Endothelial cell of umbilical vein (primary cell): ENCODE data around the gene HES7. TPM values are rescaled to one million over a fixed set of nuclear protein-coding genes. Genes with fewer than 3 reads are reported as not detected.

Experiments
- BruUV-seq: library from RNA; stranded (reverse); fragments of 400-500 nt; replicated peaks from 2 replicates; lab custom pipeline; 2021; lab: Mats Ljungman, UMichigan
- CTCF ChIA-PET: fragments of 300-600, 350-600 bp; sonication (Branson Sonifier 250); formaldehyde crosslinking; loops from one replicate; lab custom pipeline; 2021; ENCODE audit warnings: antibody characterized with exemption, inconsistent platforms; lab: Charles Lee
- POLR2A ChIA-PET: fragments of 300-600, 350-600 bp; sonication (Branson Sonifier 250); formaldehyde crosslinking; loops from one replicate; lab custom pipeline; 2021; ENCODE audit warnings: antibody characterized with exemption, inconsistent platforms; lab: Charles Lee
- DNase-seq: peaks from one replicate; pipeline ENCODE4 v3.0.0-alpha.2; 2011; ENCODE audit warnings: low read depth, low spot score
- FAIRE-seq: peaks from 2 replicates; lab custom pipeline; 2011; peaks lifted over from hg19 to GRCh38; lab: Jason Lieb, UNC
- H2AFZ ChIP-seq: 2 replicates; pipeline ENCODE4 v1.6.0; 2012; ENCODE audit warnings: low read depth, low read length, control low read depth, inconsistent platforms
- H3K27ac ChIP-seq: 2 replicates; pipeline ENCODE4 v1.5.1; 2011; ENCODE audit warnings: low read depth, mild to moderate bottlenecking, control low read depth, low read length, moderate library complexity; ENCODE audit not compliant: insufficient read depth
- H3K27me3 ChIP-seq, 2 experiments: 2 replicates each; pipeline versions ENCODE4 v1.6.0 to v1.6.1; 2011; ENCODE audit warnings: low read length in 2 of 2, mixed read lengths in 1 of 2; ENCODE audit not compliant: control insufficient read depth in 2 of 2, insufficient read depth in 2 of 2
- H3K36me3 ChIP-seq, 2 experiments: 2 replicates in 1 of 2; 3 replicates in 1 of 2; pipeline ENCODE4 v1.5.1; 2011; ENCODE audit warnings: low read length in 2 of 2, mild to moderate bottlenecking in 1 of 2, moderate library complexity in 1 of 2; ENCODE audit not compliant: control insufficient read depth in 2 of 2, insufficient read depth in 2 of 2; ENCODE audit errors: extremely low read depth in 1 of 2
- H3K4me1 ChIP-seq: 3 replicates; pipeline ENCODE4 v1.5.1; 2011; ENCODE audit warnings: mild to moderate bottlenecking, low read length; ENCODE audit not compliant: control insufficient read depth, insufficient read depth; ENCODE audit errors: extremely low read depth
- H3K4me2 ChIP-seq: 2 replicates; pipeline ENCODE4 v1.6.1; 2011; ENCODE audit warnings: low read length, control low read depth, mixed read lengths; ENCODE audit not compliant: insufficient read depth
- H3K4me3 ChIP-seq, 3 experiments: fragments of 200-600 bp in 1 of 3; sonication (generic), shearing (Covaris generic) in 1 of 3; replicated peaks in 1 of 3; 2 replicates each; pipeline ENCODE4 v1.5.1; 2011 to 2016; ENCODE audit warnings: control low read depth in 3 of 3, low read length in 3 of 3, mild to moderate bottlenecking in 2 of 3, inconsistent platforms in 1 of 3, low read depth in 1 of 3, moderate library complexity in 1 of 3; ENCODE audit not compliant: insufficient read depth in 1 of 3
- H3K79me2 ChIP-seq: 2 replicates; pipeline ENCODE4 v1.6.0; 2012; ENCODE audit warnings: low read length, inconsistent platforms; ENCODE audit not compliant: control insufficient read depth, insufficient read depth
- H3K9ac ChIP-seq: replicated peaks from 2 replicates; pipeline ENCODE3; 2011; ENCODE audit warnings: low read length, control low read depth; ENCODE audit not compliant: insufficient read depth; ENCODE audit errors: extremely low read depth
- H3K9me1 ChIP-seq: replicated peaks from 3 replicates; pipeline ENCODE4 v1.6.0; 2011; ENCODE audit warnings: mild to moderate bottlenecking, low read length; ENCODE audit not compliant: control insufficient read depth, insufficient read depth; ENCODE audit errors: extremely low read depth
- H3K9me3 ChIP-seq: replicated peaks from 2 replicates; pipeline ENCODE4 v1.5.1; 2012; ENCODE audit warnings: low read length, inconsistent platforms; ENCODE audit not compliant: control insufficient read depth, insufficient read depth
- H4K20me1 ChIP-seq: replicated peaks from 2 replicates; pipeline ENCODE3; 2011; ENCODE audit warnings: mild to moderate bottlenecking, low read length; ENCODE audit not compliant: control insufficient read depth, insufficient read depth; ENCODE audit errors: extremely low read depth
- EZH2 ChIP-seq: IDR thresholded peaks from 2 replicates; pipeline ENCODE4 v1.6.1; 2012; ENCODE audit warnings: borderline replicate concordance, low read depth, mild to moderate bottlenecking, moderate library complexity, low read length, inconsistent platforms; ENCODE audit not compliant: severe bottlenecking
- FOS ChIP-seq: IDR thresholded peaks from 2 replicates; pipeline ENCODE4 v1.6.1; 2011; ENCODE audit warnings: mild to moderate bottlenecking, low read length, moderate library complexity, borderline replicate concordance; ENCODE audit not compliant: insufficient read depth
- GATA2 ChIP-seq: IDR thresholded peaks from 2 replicates; pipeline ENCODE4 v1.7.0; 2011; ENCODE audit warnings: low read depth, mild to moderate bottlenecking, moderate library complexity, mixed read lengths, low read length; ENCODE audit not compliant: insufficient read length, insufficient read depth
- JUN ChIP-seq: IDR thresholded peaks from 2 replicates; pipeline ENCODE4 v1.6.1; 2011; ENCODE audit warnings: borderline replicate concordance, low read depth; ENCODE audit not compliant: insufficient read length, insufficient read depth
- MYC ChIP-seq: IDR thresholded peaks from one replicate; pipeline ENCODE4 v1.6.1; 2011; ENCODE audit warnings: mild to moderate bottlenecking, low read depth, low read length
- POLR2A ChIP-seq: IDR thresholded peaks from 2 replicates; pipeline ENCODE4 v1.6.1; 2012; ENCODE audit warnings: low read depth, mild to moderate bottlenecking, control low read depth, low read length
- POLR2AphosphoS5 ChIP-seq: IDR thresholded peaks from 2 replicates; pipeline ENCODE4 v1.6.1; 2012; ENCODE audit warnings: low read depth, mild to moderate bottlenecking, control low read depth, low read length, moderate library complexity; ENCODE audit not compliant: insufficient read depth
- dilution Hi-C: fragments of 300-500 bp; cut with MboI; formaldehyde crosslinking; loops from one replicate; pipeline ENCODE4 v1.15.0; 2019; ENCODE audit warnings: low sequenced_read_pairs; ENCODE audit not compliant: extremely low pct_ligation_motif_present
- intact Hi-C: fragments of 100-400 bp; cut with micrococcal nuclease; formaldehyde crosslinking; loops from one replicate; pipeline ENCODE4 v1.10.0; 2022
- polyA plus RNA-seq, 4 experiments: library from polyadenylated mRNA; depleted of rRNA in 3 of 4; stranded (reverse) in 3 of 4; unstranded in 1 of 4; fragments of >200 nt; gene quantifications; 2 replicates each; pipeline versions ENCODE4 v1.2.1 to v1.2.3, GENCODE V29; 2011 to 2012; ENCODE audit warnings: missing spikeins in 1 of 4
- total RNA-seq: library from RNA; stranded (reverse); gene quantifications from 2 replicates; pipeline ENCODE4 v1.2.3, GENCODE V29; 2021
- TF ChIP-seq, protein P1 (sequence below), 2 donors: IDR thresholded peaks; 1 replicate in 1 of 2; 2 replicates in 1 of 2; pipeline ENCODE4 v1.5.1; 2011; ENCODE audit warnings: low read length in 2 of 2, mild to moderate bottlenecking in 2 of 2, moderate library complexity in 2 of 2, control low read depth in 1 of 2, inconsistent platforms in 1 of 2, low read depth in 1 of 2; ENCODE audit not compliant: insufficient read depth in 1 of 2; ENCODE audit errors: extremely low read depth in 1 of 2
- TF ChIP-seq, protein P2 (sequence below): IDR thresholded peaks from 2 replicates; pipeline ENCODE4 v1.6.1; 2011; ENCODE audit not compliant: insufficient read depth, insufficient read length

The HES7 gene
- total and polyA plus RNA-seq, 2 donors (not counting 3 experiments of a cell fraction or from before 2014, with no cell fraction given): 0.19 to 0.51 TPM

DNA sequence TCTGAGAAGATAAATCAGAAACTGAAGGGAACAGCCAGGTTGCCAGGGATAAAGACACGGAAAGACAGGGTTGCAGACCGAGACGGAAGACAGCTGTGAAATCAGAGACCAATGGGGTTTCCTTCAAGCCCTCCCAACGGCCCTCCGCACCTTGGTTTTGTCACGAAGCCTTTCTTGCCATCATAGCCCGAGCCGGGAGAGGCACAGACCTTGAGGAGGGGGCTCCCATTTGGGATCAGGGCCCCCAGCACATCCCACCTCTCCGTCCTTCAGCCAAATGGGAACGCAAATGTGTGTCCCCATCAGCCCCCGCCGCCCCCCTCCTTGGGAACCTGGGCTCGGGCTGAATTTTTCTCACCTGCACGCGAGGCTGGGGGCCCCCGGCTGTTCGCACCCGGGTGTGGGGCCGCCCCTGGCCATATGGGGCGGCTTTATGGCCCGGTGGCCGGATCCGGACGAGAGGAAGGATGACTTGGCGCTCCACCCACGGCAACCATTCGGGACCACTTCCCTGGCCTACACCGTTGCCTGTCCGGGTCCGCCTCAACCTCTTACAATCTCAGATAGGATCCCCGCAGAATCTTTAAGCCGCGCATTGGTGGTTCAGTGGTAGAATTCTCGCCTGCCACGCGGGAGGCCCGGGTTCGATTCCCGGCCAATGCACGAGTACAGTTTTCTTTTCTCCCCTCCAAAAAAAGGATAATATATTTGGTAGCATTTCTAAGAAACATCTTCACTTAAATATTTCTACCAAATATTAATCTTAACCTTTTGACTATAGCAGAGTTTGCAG, 1.4 kb upstream of the HES7 start:
- peaks cover 30% of the 10 kb centered on the region for H3K4me1 ChIP-seq
- H3K9me1 ChIP-seq: no peaks in the 10 kb centered on the region
- ChIA-PET POLR2A (no interaction called here), CTCF (interaction anchor here (1.1 to 2.8 kb wide), 4 partner anchors 13 to 51 kb away, joined by 3 to 19 read pairs (median 8); no protein-coding TSS in a partner anchor)
- dilution Hi-C loops: no loop called here
- no TSS peak for BruUV-seq
- H3K9me3 ChIP-seq: no peaks in the 10 kb centered on the region
- H3K27ac ChIP-seq: no peak overlapping the region
- intact Hi-C loops: loop anchor here (1.0 kb wide), 1 partner anchor 31 kb away; no protein-coding TSS in a partner anchor
- no peaks in the 10 kb centered on the region for H3K79me2 ChIP-seq
- H3K36me3 ChIP-seq: no peaks in the 10 kb centered on the region
- FAIRE-seq (peak; percentile 89), DNase-seq (peak; percentile 71)
- H3K27me3 ChIP-seq: peaks cover 8 to 14% of the 10 kb centered on the region in 2 experiments
- H3K4me3 ChIP-seq: peak overlapping the region; percentile 46 to 98 (median 85)
- H3K9ac ChIP-seq: no peak overlapping the region
- TF ChIP-seq POLR2A: no peak
- peak; percentile 38 for TF ChIP-seq GATA2
- H2AFZ ChIP-seq: peak overlapping the region; percentile 20
- peak overlapping the region; percentile 97 for H3K4me2 ChIP-seq
- H4K20me1 ChIP-seq: no peaks in the 10 kb centered on the region

DNA sequence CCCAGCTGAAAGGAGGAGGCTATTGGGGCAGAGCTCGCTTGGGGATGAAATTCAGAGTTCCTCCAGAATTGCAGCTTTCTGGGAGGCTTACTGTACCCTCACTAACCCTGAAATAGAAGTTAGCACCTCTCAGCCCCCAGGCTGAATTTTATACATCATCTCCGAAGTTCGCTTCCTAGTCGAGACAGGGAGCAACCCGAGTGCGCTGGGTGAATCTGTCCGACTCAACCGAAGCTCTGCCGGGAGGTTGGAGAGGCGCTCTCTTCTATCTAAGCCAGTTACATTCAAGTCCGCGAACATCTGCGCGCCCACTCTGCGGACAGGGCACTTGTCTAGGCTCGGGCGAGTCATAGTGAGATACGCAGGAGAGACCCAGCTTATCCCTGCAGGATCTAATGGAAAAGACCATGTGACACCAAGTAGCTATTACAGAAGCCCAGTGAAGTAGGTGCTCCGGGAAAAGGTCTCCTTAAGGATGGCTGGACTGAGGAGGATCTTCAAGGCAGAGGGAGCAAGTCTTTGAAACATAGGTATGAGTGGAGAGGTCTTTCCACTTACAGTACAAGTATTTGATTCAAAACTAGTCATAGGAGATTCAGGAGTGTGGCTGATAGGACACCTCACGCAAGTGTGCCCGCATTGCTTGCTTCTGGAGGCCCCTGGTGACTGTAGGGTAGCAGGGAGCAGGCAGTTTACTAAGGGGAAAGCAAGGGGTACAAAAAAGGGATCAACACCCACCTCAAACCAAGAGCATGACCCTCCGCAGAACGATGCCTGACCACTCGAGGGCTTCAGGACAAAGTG, 646 bp upstream of the HES7 start:
- H3K9me3 ChIP-seq: no peaks in the 10 kb centered on the region
- TF ChIP-seq GATA2 (no peak), JUN (no peak), MYC (no peak), FOS (no peak), POLR2A (no peak), EZH2 (no peak), POLR2AphosphoS5 (no peak)
- TF ChIP-seq, protein P1, sequence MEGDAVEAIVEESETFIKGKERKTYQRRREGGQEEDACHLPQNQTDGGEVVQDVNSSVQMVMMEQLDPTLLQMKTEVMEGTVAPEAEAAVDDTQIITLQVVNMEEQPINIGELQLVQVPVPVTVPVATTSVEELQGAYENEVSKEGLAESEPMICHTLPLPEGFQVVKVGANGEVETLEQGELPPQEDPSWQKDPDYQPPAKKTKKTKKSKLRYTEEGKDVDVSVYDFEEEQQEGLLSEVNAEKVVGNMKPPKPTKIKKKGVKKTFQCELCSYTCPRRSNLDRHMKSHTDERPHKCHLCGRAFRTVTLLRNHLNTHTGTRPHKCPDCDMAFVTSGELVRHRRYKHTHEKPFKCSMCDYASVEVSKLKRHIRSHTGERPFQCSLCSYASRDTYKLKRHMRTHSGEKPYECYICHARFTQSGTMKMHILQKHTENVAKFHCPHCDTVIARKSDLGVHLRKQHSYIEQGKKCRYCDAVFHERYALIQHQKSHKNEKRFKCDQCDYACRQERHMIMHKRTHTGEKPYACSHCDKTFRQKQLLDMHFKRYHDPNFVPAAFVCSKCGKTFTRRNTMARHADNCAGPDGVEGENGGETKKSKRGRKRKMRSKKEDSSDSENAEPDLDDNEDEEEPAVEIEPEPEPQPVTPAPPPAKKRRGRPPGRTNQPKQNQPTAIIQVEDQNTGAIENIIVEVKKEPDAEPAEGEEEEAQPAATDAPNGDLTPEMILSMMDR (IDR thresholded peaks at IDR 0.05; ENCODE audit: extremely low read depth in 1 of 2, insufficient read depth in 1 of 2, low read depth in 1 of 2, low read length in 2 of 2): no peak
- TF ChIP-seq, protein P2, sequence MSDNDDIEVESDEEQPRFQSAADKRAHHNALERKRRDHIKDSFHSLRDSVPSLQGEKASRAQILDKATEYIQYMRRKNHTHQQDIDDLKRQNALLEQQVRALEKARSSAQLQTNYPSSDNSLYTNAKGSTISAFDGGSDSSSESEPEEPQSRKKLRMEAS: no peak
- dilution Hi-C loops: no loop called here
- no TSS peak for BruUV-seq
- H3K27ac ChIP-seq: no peak overlapping the region
- H3K79me2 ChIP-seq: no peaks in the 10 kb centered on the region
- H3K9ac ChIP-seq: no peak overlapping the region
- H3K27me3 ChIP-seq: peaks cover 8 to 14% of the 10 kb centered on the region in 2 experiments
- ChIA-PET POLR2A (interaction anchor here (1.7 kb wide), 1 partner anchor 49 kb away, joined by 8 read pairs; no protein-coding TSS in a partner anchor), CTCF (interaction anchor here (0.8 to 2.8 kb wide), 6 partner anchors 14 to 50 kb away, joined by 3 to 19 read pairs (median 6); no protein-coding TSS in a partner anchor)
- H3K4me3 ChIP-seq: peak overlapping the region; percentile 4 to 60 (median 8)
- peak overlapping the region; percentile 77 for H3K4me2 ChIP-seq
- peaks cover 3% of the 10 kb centered on the region for H4K20me1 ChIP-seq
- peak overlapping the region; percentile 24 for H2AFZ ChIP-seq
- H3K36me3 ChIP-seq: no peaks in the 10 kb centered on the region
- H3K9me1 ChIP-seq: no peaks in the 10 kb centered on the region
- FAIRE-seq (peak; percentile 55), DNase-seq (peak; percentile 29)
- intact Hi-C loops: loop anchor here (1.0 to 5.0 kb wide), 2 partner anchors 32 to 282 kb away; no protein-coding TSS in a partner anchor
- H3K4me1 ChIP-seq: peaks cover 33% of the 10 kb centered on the region
